HAP-1 (cell line): Measurements from ENCODE around the gene CD8A.

Experiments
- DNase-seq, 2 experiments: peaks; one replicate each; pipeline ENCODE4 v3.0.0-alpha.2; 2016 to 2020; ENCODE audit warnings: low spot score in 2 of 2
- H3K27me3 ChIP-seq: fragments of 250-450 bp; sonication (Bioruptor Pico); 2 replicates; pipeline ENCODE4 v1.5.1; 2020; ENCODE audit warnings: low read depth, mild to moderate bottlenecking, moderate library complexity
- H3K36me3 ChIP-seq: fragments of 250-450 bp; sonication (Bioruptor Pico); replicated peaks from 2 replicates; pipeline ENCODE4 v1.5.1; 2020; ENCODE audit warnings: mild to moderate bottlenecking
- H3K4me1 ChIP-seq: fragments of 250-450 bp; sonication (Bioruptor Pico); 2 replicates; pipeline ENCODE4 v1.5.1; 2020; ENCODE audit warnings: mild to moderate bottlenecking
- H3K4me3 ChIP-seq: fragments of 250-450 bp; sonication (Bioruptor Pico); 2 replicates; pipeline ENCODE4 v1.5.1; 2020; ENCODE audit warnings: mild to moderate bottlenecking, moderate library complexity
- H3K9me3 ChIP-seq: fragments of 250-450 bp; sonication (Bioruptor Pico); 2 replicates; pipeline ENCODE4 v1.5.1; 2020; ENCODE audit warnings: mild to moderate bottlenecking, moderate library complexity
- in situ Hi-C: fragments of 300-500 bp; cut with MboI; formaldehyde crosslinking; loops from 3 replicates; pipeline ENCODE4 v1.14.3; 2020; ENCODE audit warnings: low sequenced_read_pairs, inconsistent platforms, mixed read lengths

CD8A gene

DNA sequence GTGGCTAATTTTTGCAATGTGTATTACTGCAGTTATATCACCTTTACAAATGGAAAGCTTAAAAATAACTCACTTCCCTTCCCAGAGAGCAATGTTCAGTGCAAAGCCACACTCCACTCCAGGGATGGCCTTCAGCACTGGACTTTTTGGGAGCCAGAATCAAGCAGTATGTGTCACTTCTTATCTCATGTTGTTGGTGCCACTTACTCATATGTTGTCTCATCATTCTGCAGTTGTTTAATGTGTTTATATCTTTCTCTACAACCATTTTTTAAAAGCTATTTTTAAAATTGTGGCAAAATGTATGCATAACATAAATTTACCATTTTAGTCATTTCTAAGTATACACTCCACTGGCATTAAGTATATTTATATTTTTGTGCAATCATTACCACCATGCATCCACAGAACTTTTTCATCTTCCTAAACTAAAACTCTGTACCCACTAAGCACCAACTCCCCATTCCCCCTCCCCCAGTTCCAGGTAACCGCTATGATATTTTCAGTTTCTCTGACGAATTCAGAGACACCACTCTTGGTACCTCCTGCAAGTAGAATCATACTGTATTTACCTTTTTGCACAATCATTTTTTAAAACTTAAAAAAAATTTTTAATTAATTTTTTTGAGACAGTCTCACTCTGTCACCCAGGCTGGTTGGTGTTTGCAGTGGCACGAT, 32.1 kb upstream of the CD8A start:
- in situ Hi-C loops = no loop called here
- Histone ChIP-seq H3K9me3 (no peaks in the 10 kb centered on the region), H3K4me3 (no peak overlapping the region), H3K27me3 (no peaks in the 10 kb centered on the region), H3K36me3 (no peaks in the 10 kb centered on the region), H3K4me1 (no peaks in the 10 kb centered on the region)
- no peak for DNase-seq

DNA sequence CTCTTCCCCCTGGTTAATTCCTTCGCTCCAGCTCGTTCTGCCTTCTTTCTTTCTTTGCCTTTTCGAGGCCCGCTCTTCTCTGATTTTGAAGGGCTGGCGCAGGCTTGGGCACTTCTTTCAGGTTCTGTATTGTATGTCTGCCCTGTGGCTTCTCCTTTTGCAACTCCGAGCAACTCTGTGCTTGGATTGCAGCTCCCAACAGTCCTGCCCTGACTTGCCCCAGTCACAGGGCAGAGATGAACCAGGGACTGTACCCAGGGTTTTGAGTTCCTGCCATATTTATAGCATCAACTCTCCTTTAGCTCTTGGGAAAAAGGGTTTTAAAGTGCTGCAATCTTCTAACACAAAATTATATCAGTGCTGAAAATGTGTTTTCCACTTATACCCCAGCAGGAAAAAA, 31.1 kb upstream of the CD8A start:
- in situ Hi-C loops = no loop called here
- Histone ChIP-seq H3K36me3 (no peaks in the 10 kb centered on the region), H3K27me3 (no peaks in the 10 kb centered on the region), H3K9me3 (no peaks in the 10 kb centered on the region), H3K4me3 (no peak overlapping the region), H3K4me1 (no peaks in the 10 kb centered on the region)
- no peak for DNase-seq

DNA sequence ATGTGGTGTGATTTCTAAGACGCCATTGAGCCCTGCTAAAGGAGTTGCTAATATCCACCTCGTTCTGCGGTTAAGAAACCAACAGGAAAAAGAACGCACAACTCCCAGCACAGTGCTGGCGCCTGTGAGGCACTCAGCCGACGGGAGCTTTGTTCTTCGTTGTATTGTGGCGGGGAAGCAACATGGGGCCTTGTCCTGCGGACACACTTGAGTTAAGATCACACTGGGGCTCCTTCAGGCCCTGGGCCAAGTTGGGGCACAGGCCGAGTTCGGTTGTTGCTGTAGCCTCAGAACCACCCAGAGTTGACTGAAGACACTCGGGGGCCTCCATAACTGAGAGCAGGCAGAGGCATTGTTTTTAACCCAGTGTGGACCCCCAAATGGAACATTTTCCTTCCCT, 30.6 kb upstream of the CD8A start:
- Histone ChIP-seq H3K4me3 (no peak overlapping the region), H3K36me3 (no peaks in the 10 kb centered on the region), H3K27me3 (no peaks in the 10 kb centered on the region), H3K4me1 (no peaks in the 10 kb centered on the region), H3K9me3 (no peaks in the 10 kb centered on the region)
- no peak for DNase-seq
- in situ Hi-C loops = no loop called here

DNA sequence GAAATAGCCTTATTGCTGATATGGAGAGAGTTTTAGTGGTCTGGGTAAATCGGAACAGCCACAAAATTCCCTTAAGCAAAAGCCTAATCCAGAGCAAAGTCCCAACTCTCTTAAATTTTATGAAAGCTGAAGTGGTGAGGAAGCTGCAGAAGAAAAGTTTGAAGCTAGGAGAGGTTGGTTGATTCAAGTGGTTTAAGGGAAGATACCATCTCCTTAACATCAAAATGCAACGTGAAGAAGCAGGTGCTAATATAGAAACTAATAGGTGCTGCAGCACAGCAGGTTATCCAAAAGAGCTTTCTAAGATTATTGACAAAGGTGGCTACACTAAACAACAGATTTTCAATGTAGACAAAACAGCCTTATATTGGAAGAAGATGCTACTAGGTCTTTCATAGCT, 28.2 kb upstream of the CD8A start:
- no peak for DNase-seq
- Histone ChIP-seq H3K4me1 (no peaks in the 10 kb centered on the region), H3K27me3 (no peaks in the 10 kb centered on the region), H3K9me3 (no peaks in the 10 kb centered on the region), H3K36me3 (no peaks in the 10 kb centered on the region), H3K4me3 (no peak overlapping the region)
- in situ Hi-C loops = no loop called here

DNA sequence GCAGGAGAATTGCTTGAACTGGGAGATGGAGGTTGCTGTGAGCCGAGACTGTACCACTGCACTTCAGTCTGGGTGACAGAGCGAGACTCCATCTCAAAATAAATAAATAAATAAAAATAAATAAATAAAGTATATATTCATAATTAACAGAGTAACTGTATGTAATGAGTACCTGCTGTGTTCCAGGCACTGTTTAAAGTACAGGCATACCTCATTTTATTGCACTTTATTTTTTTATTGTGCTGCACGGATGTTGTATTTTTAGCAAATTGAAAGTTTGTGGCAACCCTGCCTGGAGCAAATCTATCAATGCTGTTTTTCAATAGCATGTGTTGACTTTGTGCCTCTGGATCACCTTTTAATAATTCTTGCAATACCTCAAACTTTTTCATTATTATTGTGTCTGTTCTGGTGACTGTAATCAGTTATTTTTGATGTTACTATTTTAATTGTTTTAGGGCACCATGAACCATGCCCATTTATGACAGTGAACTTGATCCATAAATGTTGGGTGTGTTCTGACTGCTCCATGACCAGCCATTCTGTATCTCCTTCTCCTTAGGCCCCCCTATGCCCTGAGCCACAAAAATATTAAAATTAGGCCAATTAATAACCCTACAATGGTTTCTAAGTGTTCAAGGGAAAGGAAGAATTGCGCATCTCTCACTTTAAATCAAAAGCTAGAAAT, 27.5 kb upstream of the CD8A start:
- DNase-seq = no peak
- H3K4me1 ChIP-seq = no peaks in the 10 kb centered on the region
- in situ Hi-C loops = no loop called here
- H3K4me3 ChIP-seq = no peak overlapping the region
- no peaks in the 10 kb centered on the region for H3K27me3 ChIP-seq
- H3K9me3 ChIP-seq = no peaks in the 10 kb centered on the region
- no peaks in the 10 kb centered on the region for H3K36me3 ChIP-seq

DNA sequence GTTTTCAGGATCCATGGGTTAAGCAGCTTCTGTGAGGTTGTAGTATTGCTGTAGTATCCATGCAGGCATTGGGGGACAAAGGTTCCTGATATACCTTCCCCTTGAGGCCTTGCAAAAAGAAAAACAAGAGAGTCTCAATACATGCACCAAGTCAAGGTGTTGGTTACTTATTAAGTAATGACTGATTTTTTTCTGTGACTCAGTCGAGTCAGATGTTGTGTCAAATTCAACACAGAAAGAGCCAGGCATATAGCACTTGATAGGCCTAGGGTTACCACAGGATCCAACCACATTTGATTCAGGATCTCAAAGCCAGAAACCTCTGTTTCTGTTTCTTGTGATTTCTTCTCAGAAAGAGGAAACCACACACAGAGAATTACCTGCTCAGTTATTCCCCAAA, 24.9 kb upstream of the CD8A start:
- Histone ChIP-seq H3K4me1 (no peaks in the 10 kb centered on the region), H3K27me3 (no peaks in the 10 kb centered on the region), H3K4me3 (no peak overlapping the region), H3K9me3 (no peaks in the 10 kb centered on the region), H3K36me3 (no peaks in the 10 kb centered on the region)
- in situ Hi-C loops = no loop called here
- no peak for DNase-seq

DNA sequence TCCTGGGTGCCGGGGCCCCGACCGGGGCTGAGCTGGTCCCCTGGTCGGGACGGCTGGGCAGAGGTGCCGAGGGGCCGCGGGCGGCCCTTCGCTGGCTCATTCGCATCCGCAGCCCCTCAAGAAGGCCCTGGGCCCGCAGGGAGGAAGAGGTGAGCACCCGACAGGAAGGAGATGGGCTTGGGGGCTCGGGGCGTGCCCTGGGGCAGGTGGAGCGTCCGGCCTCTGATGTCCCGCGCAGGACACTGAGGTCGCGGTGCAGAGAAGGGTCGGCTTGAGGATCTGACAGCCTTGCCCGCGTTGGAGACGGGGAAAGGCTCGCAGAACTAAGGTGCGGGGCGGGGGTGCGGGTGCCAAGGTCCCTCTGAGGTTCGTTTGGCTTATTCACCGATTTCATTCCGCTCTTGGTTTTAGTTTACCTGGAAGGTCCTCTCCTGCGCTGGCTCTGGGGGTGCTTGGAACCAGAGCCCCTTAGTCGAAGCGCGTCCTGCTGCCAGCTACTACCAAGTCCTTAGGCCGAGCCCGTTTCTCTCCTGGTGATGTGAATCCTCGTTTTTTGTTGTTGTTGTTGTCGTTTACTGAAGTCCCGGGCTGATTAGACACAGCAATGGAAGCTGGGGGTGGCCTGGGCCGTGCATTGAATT, 18.9 kb upstream of the CD8A start:
- in situ Hi-C loops = no loop called here
- Histone ChIP-seq H3K9me3 (no peaks in the 10 kb centered on the region), H3K4me3 (no peak overlapping the region), H3K36me3 (no peaks in the 10 kb centered on the region), H3K4me1 (peaks cover 15% of the 10 kb centered on the region), H3K27me3 (no peaks in the 10 kb centered on the region)
- no peak for DNase-seq

DNA sequence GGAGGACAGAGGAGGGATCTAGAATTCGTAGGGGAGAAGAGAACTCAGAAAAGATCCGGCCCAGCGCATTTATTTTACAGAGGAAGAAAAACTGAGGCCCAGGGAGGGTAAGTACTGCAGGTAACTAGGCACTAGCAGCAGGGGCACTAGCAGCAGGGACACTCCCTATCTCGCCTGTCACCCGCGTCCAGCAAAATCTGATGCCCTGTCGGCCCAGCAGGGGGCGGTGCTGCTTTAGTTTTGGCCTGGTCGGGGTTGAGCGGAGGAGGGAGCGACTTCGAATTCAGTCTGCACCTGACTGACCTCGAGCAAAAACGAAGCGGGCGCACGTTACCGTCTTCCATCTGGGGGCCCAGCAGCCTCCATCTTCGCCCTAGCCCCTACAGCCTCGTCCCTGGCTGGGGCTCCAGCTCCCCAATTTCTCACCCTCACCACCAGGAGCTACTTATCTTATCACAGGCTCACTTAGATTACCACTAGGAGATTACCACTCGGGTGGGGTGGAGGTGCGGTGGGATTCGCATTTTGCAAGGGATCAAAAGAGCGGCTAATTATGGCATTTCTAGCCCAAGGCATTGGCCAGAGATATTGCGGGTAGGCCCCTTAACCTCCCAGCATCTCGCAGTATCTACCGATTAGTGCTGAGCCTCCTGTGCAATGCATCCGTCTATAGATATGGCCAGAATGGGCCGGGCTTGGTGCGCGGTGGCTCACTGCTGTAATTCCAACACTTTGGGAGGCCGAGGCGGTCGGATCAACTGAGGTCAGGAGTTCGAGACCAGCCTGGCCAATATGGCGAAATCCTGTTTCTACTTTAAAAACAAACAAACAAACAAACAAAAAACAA, 17.8 kb upstream of the CD8A start:
- Histone ChIP-seq H3K36me3 (no peaks in the 10 kb centered on the region), H3K4me1 (peaks cover 15% of the 10 kb centered on the region), H3K4me3 (peak overlapping the region; percentile 36), H3K27me3 (no peaks in the 10 kb centered on the region), H3K9me3 (no peaks in the 10 kb centered on the region)
- DNase-seq = peak; percentile 93 to 98
- in situ Hi-C loops = no loop called here

DNA sequence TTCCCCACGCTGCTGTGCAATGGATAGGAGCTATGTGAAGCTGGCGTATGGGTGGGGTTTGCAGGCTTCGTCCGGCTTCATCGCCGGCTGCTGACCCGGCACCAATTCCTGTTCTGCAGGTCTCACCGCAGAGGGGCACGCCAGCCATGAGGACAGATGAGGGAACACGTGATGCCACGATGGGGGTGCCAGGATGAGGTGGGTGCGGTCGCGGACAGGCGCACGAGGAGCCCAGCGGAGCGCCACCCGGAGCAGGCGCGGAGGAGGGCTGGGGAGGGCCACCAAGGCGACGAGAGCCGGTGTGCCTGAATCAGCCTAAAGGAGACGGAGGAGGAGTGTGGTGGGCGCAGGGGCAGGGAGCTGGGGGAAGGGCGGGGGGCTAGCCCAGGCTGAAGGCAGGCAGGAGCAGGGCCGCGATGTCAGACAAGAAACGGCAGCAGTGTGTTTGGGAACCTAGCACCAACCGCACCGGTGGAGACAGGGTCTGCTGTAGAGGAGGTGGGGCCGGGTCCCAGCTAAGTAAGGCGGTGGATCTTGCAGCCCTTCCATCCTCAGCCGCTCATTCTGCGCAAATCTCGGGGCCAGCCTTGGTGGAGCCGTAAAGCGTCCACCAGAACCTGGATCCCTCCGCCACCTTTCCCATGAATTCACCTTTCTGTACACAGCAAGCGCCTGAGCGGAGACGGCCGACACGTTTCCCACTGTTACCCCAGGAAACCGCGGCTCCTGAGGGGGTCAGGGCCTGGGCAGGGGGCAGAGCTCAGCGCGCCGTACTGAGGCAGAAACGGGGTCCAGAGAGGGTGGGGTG, 17.0 kb upstream of the CD8A start:
- Histone ChIP-seq H3K4me3 (peak overlapping the region; percentile 36), H3K36me3 (no peaks in the 10 kb centered on the region), H3K9me3 (no peaks in the 10 kb centered on the region), H3K27me3 (no peaks in the 10 kb centered on the region), H3K4me1 (peaks cover 15% of the 10 kb centered on the region)
- in situ Hi-C loops = no loop called here
- peak; percentile 35 to 77 for DNase-seq

DNA sequence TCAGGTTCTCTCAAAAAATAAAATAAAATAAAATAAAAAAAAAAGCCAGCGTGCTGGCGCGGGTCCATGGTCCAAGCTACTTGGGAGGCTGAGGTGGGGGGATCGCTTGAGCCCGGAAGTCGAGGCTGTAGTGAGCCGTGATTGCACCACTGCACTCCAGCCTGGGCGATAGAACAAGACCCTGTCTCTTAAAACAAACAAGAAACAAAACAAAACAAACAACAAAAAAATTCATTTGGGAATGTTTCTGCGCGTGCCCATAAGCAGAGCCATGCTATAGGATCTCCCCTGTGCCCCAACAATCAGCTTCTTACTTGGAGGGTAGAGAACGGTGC, 16.4 kb upstream of the CD8A start:
- H3K4me3 ChIP-seq = peak overlapping the region; percentile 36

DNA sequence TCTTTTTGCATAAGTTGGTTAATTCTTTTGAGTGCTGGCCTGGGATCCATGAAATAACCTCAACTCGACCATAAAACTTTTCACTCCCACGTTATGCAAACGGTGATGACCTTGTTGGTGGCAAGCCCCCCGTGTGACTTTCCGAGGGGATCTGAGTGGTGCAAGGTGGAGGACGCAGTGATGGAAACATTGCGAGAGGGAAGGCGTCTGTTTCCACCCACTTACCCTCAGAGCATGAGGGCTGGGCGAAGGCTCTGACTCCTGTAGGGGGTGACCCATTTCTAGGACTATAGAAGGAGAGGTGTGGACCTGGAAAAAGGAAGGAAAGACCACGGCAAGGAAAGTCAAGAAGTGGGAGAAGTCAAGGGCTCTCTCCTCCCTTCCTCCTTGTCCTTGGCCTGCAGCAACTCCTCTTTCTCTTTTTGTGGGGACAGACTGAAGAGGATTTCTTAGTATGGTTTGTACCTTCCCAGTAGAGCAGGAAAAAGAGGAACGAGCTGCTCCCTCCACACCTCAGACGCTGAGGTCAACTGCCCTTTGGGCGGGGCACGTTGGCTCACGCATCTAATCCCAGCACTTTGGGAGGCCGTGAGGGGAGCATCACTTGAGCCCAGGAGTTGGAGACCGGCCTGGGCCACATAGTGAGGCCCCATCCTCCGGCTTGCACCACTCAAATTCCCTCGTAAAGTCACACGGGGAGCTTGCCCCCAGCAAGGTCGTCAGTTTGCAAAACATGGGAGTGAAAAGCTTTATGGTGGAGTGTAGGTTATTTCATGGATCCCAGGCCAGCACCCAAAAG, 15.5 kb upstream of the CD8A start:
- in situ Hi-C loops = no loop called here
- H3K4me1 ChIP-seq = peaks cover 15% of the 10 kb centered on the region
- no peaks in the 10 kb centered on the region for H3K27me3 ChIP-seq
- H3K4me3 ChIP-seq = no peak overlapping the region
- no peak for DNase-seq
- H3K36me3 ChIP-seq = no peaks in the 10 kb centered on the region
- H3K9me3 ChIP-seq = no peaks in the 10 kb centered on the region

More for the DNA sequence above, 16.4 kb upstream of the CD8A start:
- Histone ChIP-seq H3K9me3 (no peaks in the 10 kb centered on the region), H3K36me3 (no peaks in the 10 kb centered on the region), H3K4me1 (peaks cover 15% of the 10 kb centered on the region), H3K27me3 (no peaks in the 10 kb centered on the region)
- DNase-seq = no peak
- in situ Hi-C loops = no loop called here

DNA sequence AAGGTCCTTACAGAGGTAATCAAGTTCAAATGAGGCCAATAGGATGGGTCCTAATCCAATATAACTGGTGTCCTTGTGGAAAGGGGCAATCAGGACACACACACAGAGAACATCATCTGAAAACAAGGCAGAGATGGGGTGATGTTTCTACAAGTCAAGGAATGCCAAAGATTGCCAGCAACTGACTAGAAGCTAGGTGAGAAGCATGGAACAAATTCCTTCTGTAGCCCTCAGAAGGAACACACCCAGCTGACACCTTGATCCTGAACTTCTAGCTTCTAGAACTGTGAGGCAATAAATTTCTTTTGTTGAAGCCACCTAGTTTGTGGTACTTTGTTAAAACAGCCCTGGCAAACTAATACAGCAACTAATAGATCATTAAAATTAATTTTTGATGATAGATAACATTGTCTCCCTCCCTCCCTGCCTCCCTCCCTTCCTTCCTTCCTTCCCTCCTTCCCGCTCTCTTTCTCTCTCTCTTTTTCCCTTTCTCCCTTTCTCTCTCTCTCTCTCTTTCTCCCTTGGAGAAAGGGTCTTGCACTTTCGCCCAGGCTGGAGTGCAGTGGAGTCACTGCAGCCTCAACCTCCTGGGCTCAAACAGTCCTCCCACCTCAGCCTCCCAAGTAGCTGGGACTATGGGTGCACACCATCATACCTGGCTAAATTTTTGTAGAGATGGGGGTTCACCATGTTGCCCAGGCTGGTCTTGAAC, 10.3 kb upstream of the CD8A start:
- H3K4me1 ChIP-seq = no peaks in the 10 kb centered on the region
- no peaks in the 10 kb centered on the region for H3K27me3 ChIP-seq
- in situ Hi-C loops = no loop called here

More for the DNA sequence above, 10.3 kb upstream of the CD8A start:
- no peaks in the 10 kb centered on the region for H3K36me3 ChIP-seq
- no peaks in the 10 kb centered on the region for H3K9me3 ChIP-seq
- no peak overlapping the region for H3K4me3 ChIP-seq
- no peak for DNase-seq
